ENCODE results near the gene NEFH. TPM values are rescaled to one million over a fixed set of nuclear protein-coding genes. Genes with fewer than 3 reads are reported as not detected.
A peak's percentile ranks its signal among the peaks of the same experiment; 100 is the strongest.

Gene NEFH
- total RNA-seq, 2 experiments from 2014 or later = 7.5 to 8.6 TPM

DNA sequence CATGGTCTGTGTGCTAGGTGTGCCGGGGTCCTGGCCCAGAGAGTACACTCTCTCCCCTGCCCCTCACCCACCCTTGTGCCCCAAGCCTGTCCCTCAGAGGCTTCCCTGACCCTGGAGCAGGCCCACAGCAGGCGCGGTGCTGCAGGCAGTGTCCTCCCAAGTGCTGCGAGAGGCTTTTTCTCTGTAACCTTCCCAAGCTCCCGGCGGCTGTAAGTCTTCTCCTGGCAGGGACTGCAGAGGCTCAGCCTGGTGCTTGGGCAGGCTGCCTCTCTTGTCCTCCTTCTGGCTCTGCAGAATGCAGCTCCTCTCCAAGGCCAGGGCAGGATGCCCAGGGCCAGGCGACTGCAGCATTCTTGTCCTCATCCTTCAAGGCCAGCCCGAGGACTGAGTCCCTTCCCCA is 25.7 kb upstream of the NEFH start:
- CTCF ChIA-PET = no interaction called here
- no peak overlapping the region for H3K4me3 Mint-ChIP-seq
- POLR2A ChIA-PET = no interaction called here
- H3K27me3 Mint-ChIP-seq = no peaks in the 10 kb centered on the region
- no peak for DNase-seq
- intact Hi-C loops (cut with micrococcal nuclease) = no loop called here
- TF ChIP-seq, protein P1, sequence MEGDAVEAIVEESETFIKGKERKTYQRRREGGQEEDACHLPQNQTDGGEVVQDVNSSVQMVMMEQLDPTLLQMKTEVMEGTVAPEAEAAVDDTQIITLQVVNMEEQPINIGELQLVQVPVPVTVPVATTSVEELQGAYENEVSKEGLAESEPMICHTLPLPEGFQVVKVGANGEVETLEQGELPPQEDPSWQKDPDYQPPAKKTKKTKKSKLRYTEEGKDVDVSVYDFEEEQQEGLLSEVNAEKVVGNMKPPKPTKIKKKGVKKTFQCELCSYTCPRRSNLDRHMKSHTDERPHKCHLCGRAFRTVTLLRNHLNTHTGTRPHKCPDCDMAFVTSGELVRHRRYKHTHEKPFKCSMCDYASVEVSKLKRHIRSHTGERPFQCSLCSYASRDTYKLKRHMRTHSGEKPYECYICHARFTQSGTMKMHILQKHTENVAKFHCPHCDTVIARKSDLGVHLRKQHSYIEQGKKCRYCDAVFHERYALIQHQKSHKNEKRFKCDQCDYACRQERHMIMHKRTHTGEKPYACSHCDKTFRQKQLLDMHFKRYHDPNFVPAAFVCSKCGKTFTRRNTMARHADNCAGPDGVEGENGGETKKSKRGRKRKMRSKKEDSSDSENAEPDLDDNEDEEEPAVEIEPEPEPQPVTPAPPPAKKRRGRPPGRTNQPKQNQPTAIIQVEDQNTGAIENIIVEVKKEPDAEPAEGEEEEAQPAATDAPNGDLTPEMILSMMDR (IDR thresholded peaks at IDR 0.05) = no peak
- H3K4me1 Mint-ChIP-seq (ENCODE audit: low read depth) = no peaks in the 10 kb centered on the region
- H3K36me3 Mint-ChIP-seq (ENCODE audit: low read depth) = no peaks in the 10 kb centered on the region
- H3K9me3 Mint-ChIP-seq = no peaks in the 10 kb centered on the region
- no peak for ATAC-seq
- H3K27ac Mint-ChIP-seq = no peak overlapping the region

DNA sequence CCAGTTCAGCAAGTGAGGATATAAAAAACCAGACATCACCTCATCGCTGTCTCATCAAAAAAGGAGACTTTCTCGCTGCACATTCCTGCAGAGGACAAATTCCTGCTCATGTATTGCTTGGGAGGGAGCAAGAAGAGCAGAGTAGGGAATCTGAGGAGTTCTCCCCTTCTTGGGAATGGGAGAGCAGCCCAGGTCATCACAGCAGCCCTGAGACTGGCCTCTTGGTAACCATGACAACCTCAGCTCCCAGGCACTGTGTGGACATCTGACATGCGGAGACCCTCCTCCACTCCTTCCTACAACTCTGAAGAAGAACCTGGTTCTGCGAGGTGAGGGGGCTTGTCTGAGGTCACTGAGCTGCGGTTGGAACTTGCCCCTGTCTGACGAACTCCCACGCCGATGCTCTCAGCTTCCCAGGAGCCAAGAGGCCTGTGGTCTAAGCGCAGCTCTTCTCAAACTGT is 23.8 kb upstream of the NEFH start:
- ChIA-PET CTCF (interaction anchor here (1.0 kb wide), 1 partner anchor 15 kb away, joined by 4 read pairs; no protein-coding TSS in a partner anchor), POLR2A (no interaction called here)
- no peaks in the 10 kb centered on the region for H3K4me1 Mint-ChIP-seq (ENCODE audit: low read depth)
- TF ChIP-seq, protein P1 (IDR thresholded peaks at IDR 0.05) = no peak
- H3K27ac Mint-ChIP-seq = no peak overlapping the region
- DNase-seq (no peak), ATAC-seq (no peak)
- intact Hi-C loops (cut with micrococcal nuclease) = no loop called here
- H3K36me3 Mint-ChIP-seq (ENCODE audit: low read depth) = no peaks in the 10 kb centered on the region
- no peaks in the 10 kb centered on the region for H3K9me3 Mint-ChIP-seq
- H3K27me3 Mint-ChIP-seq = no peaks in the 10 kb centered on the region
- no peak overlapping the region for H3K4me3 Mint-ChIP-seq

DNA sequence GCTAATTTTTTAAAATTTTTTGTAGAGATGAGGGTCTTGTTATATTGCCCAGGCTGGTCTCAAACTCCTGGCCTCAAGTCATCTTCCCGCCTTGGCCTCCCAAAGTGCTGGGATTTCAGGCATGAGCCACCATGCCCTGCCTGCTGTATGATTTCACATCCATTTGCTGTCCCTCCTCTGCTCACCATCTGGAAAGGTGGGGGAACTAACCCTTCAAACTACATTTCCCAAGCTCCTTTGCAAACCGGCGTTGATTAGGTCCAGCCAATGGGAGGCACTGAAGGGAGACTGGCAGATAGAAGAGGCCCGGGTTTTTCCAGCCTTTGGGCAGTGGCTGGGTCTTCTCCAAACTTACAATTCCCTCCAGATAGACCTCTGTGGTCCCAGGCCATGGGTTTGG is 22.3 kb upstream of the NEFH start:
- H3K9me3 Mint-ChIP-seq = no peaks in the 10 kb centered on the region
- intact Hi-C loops (cut with micrococcal nuclease) = no loop called here
- no peak overlapping the region for H3K4me3 Mint-ChIP-seq
- H3K27me3 Mint-ChIP-seq = no peaks in the 10 kb centered on the region
- H3K27ac Mint-ChIP-seq = no peak overlapping the region
- no peaks in the 10 kb centered on the region for H3K36me3 Mint-ChIP-seq (ENCODE audit: low read depth)
- DNase-seq (peak; percentile 40), ATAC-seq (peak; percentile 77)
- ChIA-PET POLR2A (no interaction called here), CTCF (no interaction called here)
- TF ChIP-seq, protein P1 (IDR thresholded peaks at IDR 0.05) = no peak
- no peaks in the 10 kb centered on the region for H3K4me1 Mint-ChIP-seq (ENCODE audit: low read depth)

DNA sequence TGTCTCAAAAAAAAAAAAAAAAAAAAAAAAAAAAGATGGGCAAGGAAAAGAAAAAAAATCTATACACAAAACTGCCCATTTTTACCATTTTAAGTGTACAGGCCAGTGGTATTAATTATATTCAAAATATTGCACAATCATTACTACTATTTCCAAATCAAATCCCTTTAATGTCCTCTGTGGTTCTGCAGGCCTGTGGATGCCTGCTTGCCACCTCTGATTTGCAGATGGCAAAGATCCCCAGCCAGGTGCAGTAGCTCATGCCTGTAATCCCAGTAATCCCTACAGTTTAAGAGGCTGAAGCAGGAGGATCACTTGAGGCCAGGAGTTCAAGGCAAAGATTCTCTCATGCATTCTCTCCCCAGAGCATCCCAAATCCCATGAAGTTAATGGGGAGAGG is 21.5 kb upstream of the NEFH start:
- H3K27me3 Mint-ChIP-seq = no peaks in the 10 kb centered on the region
- no peaks in the 10 kb centered on the region for H3K9me3 Mint-ChIP-seq
- H3K4me1 Mint-ChIP-seq (ENCODE audit: low read depth) = no peaks in the 10 kb centered on the region
- TF ChIP-seq, protein P1 (IDR thresholded peaks at IDR 0.05) = no peak
- intact Hi-C loops (cut with micrococcal nuclease) = no loop called here
- ATAC-seq (no peak), DNase-seq (no peak)
- H3K27ac Mint-ChIP-seq = no peak overlapping the region
- H3K4me3 Mint-ChIP-seq = no peak overlapping the region
- ChIA-PET POLR2A (no interaction called here), CTCF (no interaction called here)
- H3K36me3 Mint-ChIP-seq (ENCODE audit: low read depth) = no peaks in the 10 kb centered on the region

DNA sequence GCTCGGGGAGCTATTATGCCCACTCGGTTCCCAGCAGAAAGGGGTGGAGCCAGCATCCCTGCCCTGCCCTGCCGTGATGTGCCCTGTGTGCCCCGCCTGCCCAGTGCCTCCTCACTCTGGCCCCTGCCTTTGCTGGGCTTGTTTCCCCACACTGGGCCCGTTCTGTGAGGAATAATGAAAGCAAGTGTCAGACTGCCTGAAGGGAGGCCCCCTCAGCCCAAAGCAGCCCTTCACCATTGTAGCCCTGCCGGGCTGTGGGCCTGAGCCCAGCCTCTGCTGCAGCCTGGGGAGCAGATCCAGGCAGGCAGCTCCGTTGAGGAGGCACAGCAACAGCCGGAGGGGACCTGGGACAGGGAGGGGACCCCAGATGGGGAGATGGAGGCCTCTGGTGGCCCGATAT is 20.2 kb upstream of the NEFH start:
- no peak for ATAC-seq
- no peaks in the 10 kb centered on the region for H3K9me3 Mint-ChIP-seq
- no peak overlapping the region for H3K4me3 Mint-ChIP-seq
- TF ChIP-seq, protein P1 (IDR thresholded peaks at IDR 0.05) = no peak
- H3K27me3 Mint-ChIP-seq = no peaks in the 10 kb centered on the region
- CTCF ChIA-PET = no interaction called here
- H3K36me3 Mint-ChIP-seq (ENCODE audit: low read depth) = no peaks in the 10 kb centered on the region
- H3K27ac Mint-ChIP-seq = no peak overlapping the region
- POLR2A ChIA-PET = no interaction called here
- no peak for DNase-seq
- H3K4me1 Mint-ChIP-seq (ENCODE audit: low read depth) = no peaks in the 10 kb centered on the region
- intact Hi-C loops (cut with micrococcal nuclease) = no loop called here

All from activated CD8-positive, alpha-beta T cell treated with anti-CD3 and anti-CD28 coated beads for 36 hours (primary cell).